HG02759 (cell line): ENCODE measurements around the gene MASP2.
"Not testable (repeated sequence)": the region's sequence is repeated elsewhere in the genome, so short reads cannot be mapped to it uniquely, and the experiment has no call there.

Source experiments
- ATAC-seq: cut with Tn5 transposase; IDR thresholded peaks from one replicate; pipeline ENCODE4 v1.9.1; 2021; ENCODE audit warnings: mild to moderate bottlenecking, moderate library complexity; ENCODE audit not compliant: unreplicated experiment

Gene MASP2

GRCh38 chr1:11039351-11040104 lies 7.5 kb downstream of the MASP2 start:
- no peak for ATAC-seq

- peak; percentile 52 for ATAC-seq
These were observed 9.3 kb downstream of the MASP2 start for GRCh38 chr1:11037740-11038182.

GRCh38 chr1:11037019-11037739 lies 9.9 kb downstream of the MASP2 start:
- ATAC-seq: not testable (repeated sequence)

- no peak for ATAC-seq
These were observed 15.3 kb downstream of the MASP2 start for GRCh38 chr1:11031624-11032262.

- ATAC-seq: no peak
These were observed 16.2 kb downstream of the MASP2 start for GRCh38 chr1:11030865-11031264.

GRCh38 chr1:11028018-11028417 lies 19.0 kb downstream of the MASP2 start:
- ATAC-seq: no peak

GRCh38 chr1:11027316-11027715 lies 19.7 kb downstream of the MASP2 start:
- ATAC-seq: no peak

GRCh38 chr1:11026903-11027302 lies 20.1 kb downstream of the MASP2 start:
- no peak for ATAC-seq

GRCh38 chr1:11026052-11026451 lies 21.0 kb downstream of the MASP2 start:
- no peak for ATAC-seq

GRCh38 chr1:11025618-11026017 lies 21.4 kb downstream of the MASP2 start:
- ATAC-seq: no peak

GRCh38 chr1:11024874-11025203 lies 22.2 kb downstream of the MASP2 start:
- no peak for ATAC-seq

GRCh38 chr1:11024154-11024873 lies 22.7 kb downstream of the MASP2 start:
- ATAC-seq: no peak

- ATAC-seq: no peak
These were observed 23.8 kb downstream of the MASP2 start for GRCh38 chr1:11023201-11023600.

GRCh38 chr1:11019971-11020370 lies 27.1 kb downstream of the MASP2 start:
- no peak for ATAC-seq

GRCh38 chr1:11019358-11019757 lies 27.7 kb downstream of the MASP2 start:
- not testable (repeated sequence) for ATAC-seq

GRCh38 chr1:11013160-11013531 lies 33.9 kb downstream of the MASP2 start:
- no peak for ATAC-seq

- peak; percentile 88 for ATAC-seq
These were observed 34.5 kb downstream of the MASP2 start, which contains the start of gene TARDBP for GRCh38 chr1:11012260-11013159. Gene TARDBP, plus strand, starts transcription at chr1:11012654. Its CDS starts 1,074 bp downstream, at chr1:11013728.

GRCh38 chr1:11000526-11000925 lies 46.5 kb downstream of the MASP2 start:
- ATAC-seq: no peak

GRCh38 chr1:10996100-10996499 lies 50.9 kb downstream of the MASP2 start:
- no peak for ATAC-seq

- ATAC-seq: no peak
These were observed 54.2 kb downstream of the MASP2 start for GRCh38 chr1:10992864-10993263.
